Vagina (tissue), 2 donors: ENCODE results near the gene CEBPZ.

ENCODE experiments used
- CTCF ChIP-seq, 3 experiments: fragments of 450-650 bp in 2 of 3; fragments of 200-600 bp in 1 of 3; sonication (generic) in 1 of 3; IDR thresholded peaks; one replicate each; pipeline ENCODE4 v1.5.1; 2017 to 2019; ENCODE audit warnings: antibody characterized with exemption in 3 of 3, mild to moderate bottlenecking in 2 of 3, moderate library complexity in 2 of 3
- POLR2A ChIP-seq, 2 donors: fragments of 450-650 bp; IDR thresholded peaks; one replicate each; pipeline ENCODE4 v1.6.1; 2017; ENCODE audit warnings: antibody characterized with exemption in 2 of 2, mild to moderate bottlenecking in 2 of 2, moderate library complexity in 2 of 2
- POLR2AphosphoS5 ChIP-seq, 2 donors: sonication (generic); formaldehyde crosslinking; IDR thresholded peaks; one replicate each; pipeline ENCODE4 v1.9.0; 2017; ENCODE audit warnings: antibody characterized with exemption in 2 of 2, mild to moderate bottlenecking in 2 of 2, low read depth in 1 of 2; ENCODE audit not compliant: insufficient read depth in 1 of 2

DNA sequence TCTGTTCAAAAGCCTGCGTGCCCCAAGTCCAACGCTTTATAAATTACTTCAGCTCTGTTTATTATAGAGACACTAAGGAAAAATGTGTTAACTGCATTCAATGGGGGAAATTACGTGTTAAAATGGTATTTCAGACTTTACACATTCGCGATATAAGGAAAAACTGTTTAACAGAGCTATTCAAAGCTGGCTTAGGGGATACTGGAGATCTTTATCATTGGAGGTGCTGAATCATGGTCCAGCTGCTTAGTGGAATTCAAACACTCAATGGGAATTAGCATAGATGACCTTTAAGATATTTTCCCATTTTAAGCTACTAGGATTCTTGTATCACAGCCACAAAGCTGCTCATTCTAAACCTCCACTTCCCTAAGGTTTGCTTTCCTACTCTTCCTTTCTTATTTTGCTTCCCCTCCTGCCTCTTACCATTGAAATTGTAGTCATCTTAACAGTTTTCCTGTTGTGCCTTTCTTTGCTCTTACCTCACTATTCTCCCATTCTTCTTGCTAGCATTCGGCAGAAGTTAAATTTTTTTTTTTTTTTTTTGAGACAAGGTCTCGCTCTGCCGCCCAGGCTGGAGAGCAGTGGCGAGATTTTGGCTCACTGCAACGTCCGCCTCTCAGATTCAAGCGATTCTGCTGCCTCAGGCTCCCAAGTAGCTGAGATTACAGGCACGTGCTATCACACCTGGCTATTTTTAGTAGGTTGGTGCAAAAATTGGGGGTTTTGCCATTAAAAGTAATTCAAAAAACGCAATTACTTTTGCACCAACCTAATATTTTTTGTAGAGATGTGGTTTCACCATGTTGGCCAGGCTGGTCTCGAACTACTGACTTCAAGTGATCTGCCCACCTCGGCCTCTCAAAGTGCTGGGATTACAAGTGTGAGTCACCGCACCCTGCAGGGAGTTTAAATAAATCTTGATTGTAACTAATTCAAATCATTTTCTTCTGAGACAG, 49.4 kb downstream of the CEBPZ start:
- no peak for TF ChIP-seq CTCF (IDR thresholded peaks at IDR 0.05)
- no peak for TF ChIP-seq POLR2A (IDR thresholded peaks at IDR 0.05)
- TF ChIP-seq POLR2AphosphoS5 (IDR thresholded peaks at IDR 0.05; ENCODE audit: insufficient read depth in 1 of 2, low read depth in 1 of 2) = no peak
